NCI-H2227 (cell line): ENCODE results near the gene SHANK2.
A peak's percentile ranks its signal among the peaks of the same experiment; 100 is the strongest.

ENCODE experiments used
- DNase-seq: peaks from one replicate; lab custom pipeline; 2025; ENCODE audit not compliant: unreplicated experiment; lab: John Stamatoyannopoulos, UW

SHANK2 gene

DNA sequence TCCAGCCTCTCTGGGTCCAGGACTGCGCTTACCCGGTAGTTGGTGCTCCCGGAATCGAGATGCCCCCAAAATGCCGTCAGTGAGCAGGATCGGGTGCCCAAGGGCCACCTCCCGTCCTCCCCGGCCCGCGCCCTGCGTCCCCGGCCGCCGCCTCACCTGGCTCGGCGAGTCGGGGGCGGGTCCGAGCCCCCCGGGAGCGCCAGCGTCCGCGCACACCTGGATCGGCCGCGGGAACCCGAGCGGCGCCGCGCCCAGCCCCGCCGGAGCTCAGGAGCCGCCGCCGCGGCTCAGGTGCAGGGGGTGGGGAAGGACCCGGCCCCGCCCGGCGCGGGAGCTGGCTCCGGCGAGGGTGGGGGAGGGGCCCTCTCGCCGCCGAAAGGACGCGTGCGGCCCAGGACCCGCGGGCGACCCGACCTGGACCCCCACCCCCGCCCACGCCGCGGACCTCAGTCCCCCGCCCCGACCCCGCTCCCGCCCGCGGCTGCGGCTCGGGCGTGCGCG, at the start of gene SHANK2:
Gene SHANK2 (minus strand): TSS at position 309 of the 501 bp plus-strand sequence. CDS start 105,251 bp downstream, outside the sequence.
- peak; percentile 44 for DNase-seq

DNA sequence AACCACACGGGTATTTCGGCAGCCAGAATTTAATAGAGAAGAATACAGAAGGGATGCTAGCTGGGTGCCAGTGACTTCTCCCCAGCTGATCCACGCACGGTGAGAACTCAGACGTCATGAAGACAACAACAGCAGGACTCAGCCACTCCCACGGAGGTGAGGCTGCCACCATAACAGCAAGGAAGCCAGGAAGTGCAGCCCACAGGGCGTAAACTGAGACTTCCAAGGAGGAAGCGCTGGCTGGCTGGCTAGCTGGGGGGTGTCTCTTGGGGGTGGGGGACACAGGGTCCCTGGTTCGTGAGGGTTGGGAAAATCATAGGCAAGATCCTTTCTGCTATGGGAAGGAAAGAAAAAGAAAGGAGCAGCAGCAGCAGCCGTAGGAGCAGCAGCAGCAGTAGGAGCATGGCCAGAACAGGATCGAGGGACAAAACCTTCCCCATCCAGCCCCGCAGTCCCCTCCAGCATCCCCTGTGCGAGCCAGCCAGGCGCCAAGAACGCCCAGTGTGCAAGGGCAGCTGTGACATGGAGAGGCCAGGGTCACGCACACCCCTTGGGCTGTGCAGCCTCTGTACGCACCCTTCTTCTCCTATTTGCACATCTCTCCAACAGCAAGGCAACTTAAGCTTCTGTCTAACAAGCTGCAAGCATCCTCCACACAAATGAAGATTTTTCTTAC, 49.6 kb upstream of the SHANK2 start:
- DNase-seq, result no peak

DNA sequence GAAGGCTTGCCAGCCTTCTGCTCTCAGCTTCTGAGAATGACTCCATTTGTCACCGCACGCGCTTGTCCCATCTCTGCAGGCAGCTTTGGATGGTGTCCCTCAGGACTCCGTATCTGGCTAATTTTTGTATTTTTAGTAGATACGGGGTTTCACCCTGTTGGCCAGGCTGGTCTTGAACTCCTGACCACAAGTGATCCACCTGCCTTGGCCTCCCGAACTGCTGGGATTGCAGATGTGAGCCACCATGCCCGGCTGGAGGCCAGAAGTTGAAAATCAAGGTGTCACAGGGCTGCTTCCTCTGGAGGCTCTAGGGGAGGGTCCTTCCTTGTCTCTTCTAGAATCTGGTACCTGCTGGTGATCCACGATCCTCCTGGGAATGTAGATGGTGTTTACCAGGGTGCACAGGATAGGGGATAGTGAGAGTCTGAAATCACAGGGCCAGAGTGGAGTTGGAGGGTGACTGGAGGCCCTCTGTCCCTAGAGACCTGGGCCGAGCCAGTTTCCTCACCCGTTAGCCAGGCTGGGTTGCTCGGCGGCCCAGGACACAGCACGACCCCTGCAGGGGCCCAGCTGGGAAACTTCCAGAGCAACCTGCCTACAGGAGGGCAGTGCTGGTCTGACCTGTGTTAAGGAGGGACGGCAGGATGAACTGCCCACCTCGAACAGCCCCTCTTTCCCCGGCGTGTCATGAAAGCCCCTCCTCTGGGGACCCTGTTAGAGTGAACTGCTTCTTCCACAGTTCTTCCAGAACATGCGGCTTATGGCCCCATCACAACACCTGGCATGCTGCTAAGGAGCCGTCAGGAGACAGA, 48.9 kb upstream of the SHANK2 start:
- no peak for DNase-seq

DNA sequence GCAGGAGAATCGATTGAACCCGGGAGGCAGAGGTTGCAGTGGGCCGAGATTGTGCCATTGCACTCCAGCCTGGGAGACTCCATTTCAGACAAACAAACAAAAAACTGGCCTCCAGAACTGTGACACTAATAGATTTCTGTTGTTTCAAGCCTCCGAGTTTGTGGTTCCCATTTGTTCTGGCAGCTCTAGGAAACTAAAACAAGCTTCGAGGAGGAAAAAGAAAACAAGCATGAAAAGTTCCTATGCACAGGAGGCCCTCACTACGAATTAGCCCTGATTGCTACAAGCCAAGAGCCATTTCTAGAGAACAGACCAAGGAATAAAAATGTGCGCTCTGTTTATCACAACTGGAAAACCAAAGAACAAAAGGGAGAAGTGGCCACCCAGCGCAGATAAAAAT, 47.8 kb upstream of the SHANK2 start:
- DNase-seq, result no peak

DNA sequence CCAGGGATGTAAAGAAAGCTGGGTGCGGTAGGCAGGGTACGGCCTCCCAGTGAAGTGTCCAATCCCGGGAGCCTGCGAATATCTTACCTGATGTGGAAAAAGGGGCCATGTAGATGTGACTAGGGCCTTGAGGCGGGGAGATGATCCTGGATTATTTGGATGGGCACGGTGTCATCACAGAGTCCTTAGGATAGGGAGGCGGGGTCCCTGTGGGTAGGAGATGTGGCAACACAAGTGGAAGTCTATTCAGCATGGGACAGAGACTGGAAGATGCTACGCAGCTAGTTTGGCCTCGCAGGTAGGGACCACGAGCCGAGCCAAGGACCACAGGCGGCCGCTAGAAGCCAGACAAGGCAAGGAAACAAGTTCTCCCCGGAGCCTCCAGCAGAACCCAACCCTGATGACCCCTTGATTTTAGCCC, 46.4 kb upstream of the SHANK2 start:
- no peak for DNase-seq

DNA sequence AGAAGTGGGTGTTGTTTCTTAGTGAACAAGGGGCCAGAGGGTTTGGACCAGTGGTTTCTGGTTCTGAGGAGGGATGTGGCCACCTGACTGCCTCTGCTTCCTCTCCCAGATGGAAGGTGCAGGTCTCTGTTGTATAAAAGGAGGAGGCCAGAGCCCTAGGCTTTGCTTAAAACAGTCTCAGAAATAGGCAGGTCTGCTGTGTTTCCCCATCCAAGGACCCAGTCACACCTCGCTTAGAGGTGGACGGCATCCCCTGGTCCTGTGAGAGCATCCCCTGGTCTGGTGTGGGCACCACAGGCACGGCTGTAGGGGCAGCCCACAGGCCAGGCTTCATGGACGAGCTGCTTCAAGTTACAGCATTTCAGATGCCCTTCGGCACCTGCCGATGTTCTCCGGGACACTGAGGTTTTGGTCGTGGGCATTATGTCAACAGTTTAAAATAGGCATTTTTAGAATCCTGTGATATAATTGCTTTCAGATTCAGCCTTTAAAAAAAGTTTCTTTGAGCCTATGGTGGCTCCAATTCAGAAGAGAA, 45.7 kb upstream of the SHANK2 start:
- no peak for DNase-seq

DNA sequence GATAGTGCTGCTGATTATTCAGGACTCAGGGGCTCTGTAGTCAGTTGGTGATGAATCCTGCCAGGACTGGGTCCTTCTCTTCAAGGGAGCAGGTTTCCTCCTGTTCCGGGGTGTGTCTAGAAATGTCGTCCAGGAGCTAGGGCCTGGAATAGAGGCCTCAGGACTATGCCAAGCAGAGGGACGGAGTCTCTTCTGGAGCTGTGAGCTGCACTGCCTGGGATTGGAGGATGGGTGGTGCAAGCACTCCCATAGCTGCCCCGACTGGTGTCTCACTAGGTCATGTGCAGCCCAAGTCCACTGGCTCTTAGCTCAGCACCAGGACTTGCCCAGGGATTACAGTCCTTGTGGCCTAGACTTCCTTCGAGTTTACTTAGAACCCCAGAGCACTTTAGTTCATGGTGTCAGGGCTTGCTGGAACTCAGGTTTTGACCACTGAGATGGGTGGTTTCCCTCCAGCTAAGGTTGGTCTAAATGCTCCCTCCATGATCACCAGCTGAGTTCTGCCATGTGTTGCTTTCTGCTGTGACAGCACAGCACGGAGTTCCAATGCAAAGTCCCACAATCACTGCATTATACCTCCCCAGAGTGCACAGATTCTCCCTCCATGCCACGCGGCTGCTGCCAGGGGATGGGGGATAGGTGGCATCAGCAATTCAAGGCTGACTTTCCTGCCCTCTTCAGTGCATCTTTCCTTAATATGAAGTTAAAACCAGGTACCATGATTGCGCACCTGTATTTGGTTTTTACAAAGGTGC, 42.6 kb upstream of the SHANK2 start:
- DNase-seq, result no peak

DNA sequence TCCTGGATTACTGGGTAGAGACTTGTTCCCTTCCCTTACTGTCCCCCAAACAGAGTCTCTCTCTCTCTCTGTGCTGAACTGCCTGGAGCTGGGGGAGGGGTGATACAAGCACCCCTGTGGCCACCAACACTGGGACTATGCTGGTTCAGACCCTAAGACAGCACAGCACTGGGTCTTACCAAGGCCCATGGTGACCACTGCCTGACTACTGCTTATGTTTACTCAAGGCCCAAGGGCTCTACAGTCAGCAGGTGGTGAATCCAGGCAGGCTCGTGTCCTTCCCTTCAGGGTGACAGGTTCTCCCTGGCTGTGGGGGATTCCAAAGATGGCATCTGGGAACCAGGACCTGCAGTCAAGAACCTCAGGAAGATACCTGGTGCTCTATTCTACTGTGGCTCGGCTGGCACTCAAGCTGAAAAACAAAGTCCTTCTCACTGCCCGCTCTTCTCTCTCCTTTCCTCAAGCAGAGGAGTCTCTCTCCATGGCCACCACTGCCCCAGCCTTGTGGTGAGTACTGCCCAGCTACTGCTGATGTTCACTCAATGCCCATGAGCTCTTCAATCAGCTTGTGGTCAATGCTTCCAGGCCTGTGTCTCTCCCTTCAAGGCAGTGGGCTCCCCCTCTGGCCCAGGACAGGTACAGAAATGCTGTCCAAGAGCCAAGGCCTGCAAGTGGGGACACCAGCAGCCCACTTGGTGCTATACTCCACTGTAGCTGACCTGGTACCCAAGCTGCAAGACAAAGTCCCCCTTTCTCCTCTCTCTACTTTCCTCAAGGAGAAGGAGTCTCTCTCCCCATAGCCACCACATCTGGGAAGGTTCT, 41.8 kb upstream of the SHANK2 start:
- DNase-seq, result no peak

DNA sequence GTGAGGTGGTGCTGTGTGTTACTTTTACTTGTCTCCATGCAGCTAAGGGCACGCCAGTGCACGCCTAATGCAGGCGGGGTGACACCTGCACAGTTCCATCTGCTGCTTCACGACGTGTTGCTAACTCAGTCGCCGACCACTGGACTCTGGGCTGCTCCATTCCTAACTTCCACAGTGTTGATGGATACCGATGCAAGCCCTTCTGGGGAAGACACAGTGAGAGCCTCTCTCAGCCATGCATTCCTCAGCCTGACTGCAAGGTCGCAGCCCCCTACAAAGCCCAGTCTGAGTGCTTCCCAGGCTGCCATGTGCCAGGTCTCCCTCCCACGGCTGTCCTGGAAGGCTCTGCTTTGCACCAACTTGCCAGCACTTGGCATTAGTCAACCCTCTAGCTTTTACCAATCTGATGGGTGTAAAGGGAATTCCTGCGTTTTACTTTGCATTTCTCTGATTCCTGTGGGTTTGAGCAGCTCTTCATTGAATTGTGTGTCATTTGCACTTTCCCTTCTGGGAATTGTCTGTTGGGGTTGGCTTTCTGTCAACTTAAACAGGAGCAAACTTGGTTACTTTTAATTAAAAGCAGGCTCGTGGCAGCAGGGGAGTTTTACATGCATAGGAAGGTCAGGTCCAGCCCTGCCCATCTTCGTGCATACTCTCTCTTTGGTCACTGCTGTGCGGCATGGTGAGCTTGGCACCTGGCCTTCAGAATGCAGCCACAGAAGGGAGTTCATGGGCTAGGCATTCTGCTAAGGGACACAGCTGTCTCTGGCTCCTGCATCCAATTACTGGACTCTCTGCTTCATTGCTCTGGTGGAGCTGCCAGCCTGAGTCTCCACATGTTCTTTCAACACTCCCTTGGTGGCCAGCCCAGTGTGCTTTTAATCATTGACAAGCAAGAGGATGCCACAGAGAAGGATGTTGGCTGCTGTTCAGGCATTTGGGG, 34.6 kb upstream of the SHANK2 start:
- DNase-seq, result no peak

DNA sequence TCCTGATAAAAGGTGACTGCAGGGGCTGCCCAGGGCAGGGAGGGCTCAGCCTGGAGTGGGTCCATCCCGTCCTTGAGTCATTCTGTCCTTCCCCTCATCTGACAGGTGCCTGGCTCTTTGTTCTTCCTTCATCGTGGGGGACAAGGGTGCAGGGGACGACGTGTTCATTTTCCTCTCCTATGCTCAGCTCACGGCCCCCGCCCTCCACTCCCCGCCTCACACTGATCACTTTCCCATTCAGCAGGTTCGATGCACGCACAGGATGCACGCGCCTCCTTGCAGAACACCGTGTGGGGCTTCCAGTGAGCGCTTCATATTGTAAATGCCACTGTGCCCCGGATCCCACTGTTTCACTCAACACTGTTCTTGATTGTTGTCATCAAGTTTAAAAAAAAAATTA, 32.7 kb upstream of the SHANK2 start:
- no peak for DNase-seq

DNA sequence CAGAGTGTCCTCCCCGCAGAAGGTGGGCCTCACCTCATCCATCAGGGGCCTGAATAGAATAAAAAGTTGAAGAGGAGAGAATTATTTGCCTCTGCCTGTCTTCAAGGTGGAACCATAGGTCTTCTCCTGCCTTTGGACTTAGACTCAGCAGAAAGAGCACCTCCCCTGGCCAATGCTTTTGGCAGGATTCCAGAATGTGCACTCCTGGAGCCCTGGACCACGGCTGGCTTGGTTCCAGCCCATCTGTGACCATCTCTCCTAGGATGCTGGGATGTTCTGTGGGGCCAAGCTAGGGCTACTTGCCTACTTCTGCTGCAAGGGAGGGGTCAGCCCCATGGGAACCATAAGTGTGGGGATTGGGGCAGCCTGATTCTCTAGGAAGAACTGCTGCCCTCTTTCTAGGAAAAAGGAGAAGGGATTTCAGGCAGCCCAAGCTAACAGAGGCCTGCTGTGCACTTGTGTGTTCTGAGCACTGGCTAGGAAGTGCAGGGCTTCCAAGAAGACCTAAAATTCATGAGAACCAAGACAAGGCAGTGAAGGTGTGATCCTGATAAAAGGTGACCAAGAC, 32.2 kb upstream of the SHANK2 start:
- DNase-seq, result no peak

DNA sequence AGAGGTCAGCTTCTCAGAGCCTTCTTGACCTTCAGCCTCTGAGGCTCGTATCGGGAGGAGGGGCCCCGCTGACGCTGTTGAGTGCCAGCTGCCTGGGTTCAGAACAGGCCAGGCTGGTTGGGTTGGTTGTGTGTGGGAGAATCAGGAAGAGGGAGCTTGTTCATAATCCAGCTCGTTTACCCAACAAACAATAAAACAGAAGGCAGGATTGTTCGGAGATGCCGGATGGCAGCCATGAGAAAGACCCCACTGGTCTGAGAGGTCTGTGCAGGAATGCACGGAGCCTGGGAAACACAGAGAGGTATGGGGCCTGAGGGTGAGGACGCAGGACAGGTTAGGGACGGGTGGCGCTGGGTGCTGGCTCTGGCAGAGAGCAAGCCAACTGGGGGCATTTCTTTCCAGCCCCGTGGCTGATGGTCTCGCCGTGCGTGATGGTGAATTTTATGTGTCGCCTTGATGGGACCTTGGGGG, 31.6 kb upstream of the SHANK2 start:
- no peak for DNase-seq

DNA sequence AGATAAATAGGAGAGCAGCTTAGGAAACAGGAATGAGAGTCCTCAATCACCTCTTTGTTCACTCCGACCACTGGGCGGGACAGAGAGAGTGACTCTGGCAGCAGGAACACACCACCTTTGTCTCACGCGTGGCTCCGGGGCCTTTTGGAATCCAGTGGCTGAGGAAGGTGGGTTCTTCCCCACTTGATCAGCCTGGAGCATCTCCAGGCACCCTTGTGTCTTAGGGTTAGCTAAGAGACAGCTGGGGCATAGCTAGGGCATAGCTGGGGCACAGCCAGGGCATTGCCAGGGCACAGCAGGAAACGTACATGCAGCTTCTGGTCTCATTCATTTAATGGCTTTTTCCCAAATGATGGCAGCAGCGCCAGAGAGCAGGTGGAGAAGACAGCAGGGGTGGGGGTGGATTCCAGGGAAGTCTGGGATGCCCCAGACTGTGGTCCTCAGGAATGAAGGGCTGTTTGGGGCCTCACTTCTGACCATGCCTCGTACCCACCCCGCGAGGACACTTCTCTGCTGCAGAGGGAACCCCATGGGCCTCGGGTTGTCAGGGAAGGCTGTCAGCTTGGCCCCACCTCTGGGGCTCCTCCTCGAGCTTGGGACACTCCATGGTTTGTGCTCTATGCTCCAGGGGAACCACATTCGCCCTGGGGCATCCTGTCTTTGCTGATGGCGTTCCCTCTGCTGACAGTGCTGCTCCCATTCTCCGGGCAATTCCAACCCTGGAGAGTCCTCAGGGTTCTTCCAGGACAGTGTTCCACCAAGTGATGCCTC, 30.4 kb upstream of the SHANK2 start:
- DNase-seq, result no peak

DNA sequence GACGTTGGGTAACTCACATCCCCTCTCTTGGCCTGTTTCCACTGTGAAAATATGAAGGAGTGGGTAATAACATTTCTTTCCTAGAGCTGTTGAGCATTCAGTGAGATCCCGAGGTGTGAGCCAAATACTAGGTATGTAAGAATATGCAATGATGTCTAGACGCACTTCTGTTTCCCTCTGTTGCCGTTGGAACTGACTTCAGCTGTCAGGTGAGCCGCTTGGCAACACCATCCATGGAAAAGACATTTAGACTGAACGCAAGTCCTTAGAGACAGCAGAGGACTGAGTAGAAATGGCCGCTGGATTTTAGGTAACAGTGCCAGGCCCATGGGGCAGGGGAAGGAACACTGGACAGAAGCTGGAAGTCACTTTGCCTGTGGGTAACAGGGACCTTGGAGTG, 29.5 kb upstream of the SHANK2 start:
- DNase-seq, result no peak

DNA sequence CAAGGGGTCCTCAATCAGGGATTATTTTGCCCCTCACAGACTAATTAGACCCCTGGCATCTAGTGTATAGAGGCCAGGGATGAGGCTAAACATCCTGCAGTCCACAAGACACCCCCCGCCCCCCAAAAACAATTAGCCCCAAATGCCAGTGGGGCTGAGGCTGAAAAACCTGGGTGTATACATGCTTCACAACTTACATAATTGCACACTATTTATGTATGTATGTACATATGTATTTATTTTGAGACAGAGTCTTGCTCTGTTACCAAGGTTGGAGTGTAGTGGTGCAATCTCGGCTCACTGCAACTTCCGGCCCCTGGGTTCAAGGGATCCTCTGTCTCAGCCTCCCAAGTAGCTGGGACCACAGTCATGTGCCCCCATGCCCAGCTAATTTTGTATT, 28.8 kb upstream of the SHANK2 start:
- no peak for DNase-seq

DNA sequence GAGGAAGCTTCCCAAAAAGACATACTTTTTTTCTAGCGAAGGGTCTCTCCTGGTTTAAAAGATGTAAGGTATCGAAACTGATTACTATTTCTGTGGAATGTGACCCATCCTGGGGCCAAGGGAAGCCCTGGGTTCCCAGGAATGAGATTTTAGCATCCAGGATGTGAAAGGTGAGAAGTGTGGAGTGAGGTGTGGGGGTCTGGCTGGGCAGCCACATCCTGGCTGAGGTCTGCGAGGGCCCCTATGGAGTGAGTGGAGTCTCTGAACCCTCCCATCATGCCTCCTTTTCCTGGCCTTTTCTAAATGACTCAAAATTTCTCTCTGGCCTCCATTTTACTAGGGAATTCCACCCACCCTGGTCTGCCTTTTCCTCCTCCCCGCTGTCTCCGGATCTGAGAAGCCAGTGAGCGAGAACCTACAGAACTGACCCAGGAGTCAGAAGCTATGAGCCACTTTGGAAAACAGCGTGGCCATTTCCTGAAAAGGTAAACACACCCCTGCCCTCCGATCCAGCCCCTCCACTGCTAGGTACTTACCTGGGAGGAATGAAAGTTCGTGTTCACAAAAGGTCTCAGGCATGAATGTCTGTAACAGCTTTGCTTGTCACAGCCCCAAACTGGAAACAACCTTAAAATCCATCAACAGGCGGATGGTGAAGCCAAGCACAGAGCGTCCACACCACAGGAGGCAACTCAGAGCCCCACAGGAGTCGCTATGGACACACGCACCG, 27.7 kb upstream of the SHANK2 start:
- no peak for DNase-seq

DNA sequence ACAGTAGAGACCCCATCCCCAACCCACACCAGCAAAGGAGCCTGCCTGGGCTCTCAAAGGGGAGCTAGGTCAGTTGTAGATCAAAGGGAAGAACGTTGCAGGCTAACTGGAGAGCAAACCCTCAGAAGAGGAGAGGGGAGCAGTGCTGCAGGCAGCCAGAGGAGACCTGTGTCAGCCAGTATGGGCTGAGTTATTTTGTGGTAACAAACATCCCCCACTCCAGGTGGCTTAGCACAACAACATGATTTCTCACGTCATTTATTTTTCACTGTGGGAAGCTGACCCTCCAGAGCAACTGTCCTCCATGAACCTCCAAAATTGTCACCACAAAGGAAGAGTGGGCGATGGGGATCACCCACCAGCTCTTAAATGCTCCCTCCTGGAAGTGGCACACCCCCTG, 19.8 kb upstream of the SHANK2 start:
- DNase-seq, result no peak
